Panc1 (cell line): Measurements from ENCODE around the gene SLCO4A1. TPM values are rescaled to one million over a fixed set of nuclear protein-coding genes. Genes with fewer than 3 reads are reported as not detected.

Experiments used
- ATAC-seq: fragments of 200-7000 bp; cut with Tn5 transposase; 2 replicates; pipeline ENCODE4 v1.9.1; 2020; ENCODE audit warnings: mild to moderate bottlenecking, moderate library complexity
- BruUV-seq: library from RNA; stranded (reverse); fragments of 400-500 nt; replicated peaks from 2 replicates; lab custom pipeline; 2021; lab: Mats Ljungman, UMichigan
- CTCF ChIA-PET: fragments of 300-600 bp; sonication (Branson Sonifier 250); formaldehyde crosslinking; loops from one replicate; lab custom pipeline; 2022; ENCODE audit warnings: antibody characterized with exemption; lab: Charles Lee
- POLR2A ChIA-PET: fragments of 300-600 bp; sonication (Branson Sonifier 250); formaldehyde crosslinking; loops from one replicate; lab custom pipeline; 2022; ENCODE audit warnings: antibody characterized with exemption; lab: Charles Lee
- DNase-seq: peaks from one replicate; pipeline ENCODE4 v3.0.0-alpha.2; 2010; ENCODE audit warnings: low read depth, low spot score
- H3K27ac ChIP-seq: 2 replicates; pipeline ENCODE4 v1.5.1; 2011; ENCODE audit warnings: mild to moderate bottlenecking, low read length, inconsistent platforms
- H3K27me3 ChIP-seq: fragments of 200-500 bp; sonication (Bioruptor generic); 2 replicates; pipeline ENCODE4 v1.6.0; 2014; ENCODE audit warnings: low read length, inconsistent platforms; ENCODE audit not compliant: control insufficient read depth, insufficient read depth
- H3K36me3 ChIP-seq: fragments of 200-500 bp; sonication (Bioruptor generic); 2 replicates; pipeline ENCODE4 v1.5.1; 2014; ENCODE audit warnings: inconsistent platforms, mild to moderate bottlenecking, low read length, moderate library complexity; ENCODE audit not compliant: control insufficient read depth, insufficient read depth
- H3K4me1 ChIP-seq: 2 replicates; pipeline ENCODE4 v1.5.1; 2011; ENCODE audit warnings: inconsistent platforms, mild to moderate bottlenecking, low read length, moderate library complexity; ENCODE audit not compliant: control insufficient read depth, insufficient read depth
- H3K4me3 ChIP-seq, 2 experiments: 2 replicates each; pipeline ENCODE4 v1.5.1; 2011 to 2012; ENCODE audit warnings: low read depth in 2 of 2, low read length in 2 of 2, mild to moderate bottlenecking in 2 of 2, inconsistent platforms in 1 of 2, moderate library complexity in 1 of 2
- H3K9me3 ChIP-seq: fragments of 200-500 bp; sonication (Bioruptor generic); 2 replicates; pipeline ENCODE4 v1.5.1; 2014; ENCODE audit warnings: low read depth, mild to moderate bottlenecking, inconsistent platforms, low read length, moderate library complexity; ENCODE audit not compliant: control insufficient read depth, insufficient read depth
- CTCF ChIP-seq: fragments of 450-650 bp; IDR thresholded peaks from 2 replicates; pipeline ENCODE4 v1.5.1; 2017; ENCODE audit warnings: mild to moderate bottlenecking
- POLR2AphosphoS5 ChIP-seq: IDR thresholded peaks from 2 replicates; pipeline ENCODE4 v1.6.1; 2012; ENCODE audit warnings: mild to moderate bottlenecking, low read depth, low read length, moderate library complexity
- REST ChIP-seq, 2 experiments: IDR thresholded peaks; 2 replicates each; pipeline ENCODE4 v1.6.1; 2011 to 2012; ENCODE audit warnings: low read depth in 2 of 2, control low read depth in 1 of 2, low read length in 1 of 2, mild to moderate bottlenecking in 1 of 2, moderate library complexity in 1 of 2; ENCODE audit not compliant: insufficient read depth in 1 of 2
- SIN3A ChIP-seq: IDR thresholded peaks from 2 replicates; pipeline ENCODE4 v1.6.1; 2012; ENCODE audit warnings: low read depth, mild to moderate bottlenecking, low read length, moderate library complexity, borderline replicate concordance; ENCODE audit not compliant: insufficient read depth
- TCF7L2 ChIP-seq: IDR thresholded peaks from 2 replicates; pipeline ENCODE4 v1.6.1; 2011; ENCODE audit warnings: mild to moderate bottlenecking, low read depth, low read length, inconsistent platforms
- in situ Hi-C: cut with HindIII; loops from 2 replicates; pipeline ENCODE4 v1.10.0; 2016; ENCODE audit warnings: low sequenced_read_pairs, low pct_unique_long_range_greater_than_20kb
- intact Hi-C: fragments of 100-400 bp; cut with micrococcal nuclease; formaldehyde crosslinking; loops from one replicate; pipeline ENCODE4 v1.10.0; 2022; ENCODE audit not compliant: unreplicated experiment
- total RNA-seq: library from RNA; stranded (reverse); gene quantifications from one replicate; pipeline ENCODE4 v1.2.1, GENCODE V29; 2021; ENCODE audit not compliant: unreplicated experiment

Gene SLCO4A1
- total RNA-seq, 1 experiment from 2014 or later: 167 TPM

- in situ Hi-C loops: no loop called here
- peaks cover 36% of the 10 kb centered on the region for H3K4me1 ChIP-seq
- H3K27ac ChIP-seq: peak overlapping the region; percentile 23; the same call in 1 of the 2 replicates
- ATAC-seq: no peak
- TF ChIP-seq SIN3A (no peak), POLR2AphosphoS5 (no peak), TCF7L2 (no peak), REST (IDR thresholded peaks at IDR 0.05; ENCODE audit: insufficient read depth in 1 of 2, low read depth in 2 of 2, low read length in 1 of 2) (no peak), CTCF (no peak)
- H3K9me3 ChIP-seq: no peaks in the 10 kb centered on the region
- ChIA-PET CTCF (no interaction called here), POLR2A (interaction anchor here (0.6 kb wide), 1 partner anchor 123 kb away, joined by 4 read pairs; no protein-coding TSS in a partner anchor)
- peaks cover 5% of the 10 kb centered on the region for H3K36me3 ChIP-seq
- H3K27me3 ChIP-seq: no peaks in the 10 kb centered on the region
- no peak for DNase-seq
- intact Hi-C loops: no loop called here
- H3K4me3 ChIP-seq: no peak overlapping the region
- BruUV-seq: TSS peak; percentile 39
Measured at GRCh38 chr20:62671765-62672164, 29.5 kb downstream of the SLCO4A1 start.

GRCh38 chr20:62674370-62674769 lies 32.1 kb downstream of the SLCO4A1 start:
- Histone ChIP-seq H3K4me3 (no peak overlapping the region), H3K27me3 (no peaks in the 10 kb centered on the region), H3K4me1 (peaks cover 24% of the 10 kb centered on the region), H3K36me3 (peaks cover 3% of the 10 kb centered on the region), H3K9me3 (no peaks in the 10 kb centered on the region), H3K27ac (no peak overlapping the region)
- ATAC-seq: peak; percentile 33
- in situ Hi-C loops: no loop called here
- no peak for DNase-seq
- no peak for TF ChIP-seq CTCF
- TF ChIP-seq SIN3A: 0 out of 2 replicates have a peak, but pooled peaks have one; percentile 25
- ChIA-PET CTCF (interaction anchor here (0.6 kb wide), 1 partner anchor 34 kb away, joined by 3 read pairs; the partner anchor contains the start of gene NTSR1), POLR2A (no interaction called here)
- BruUV-seq: no TSS peak
- intact Hi-C loops: no loop called here
